ENCODE data around the gene TIPIN. TPM values are rescaled to one million over a fixed set of nuclear protein-coding genes. Genes with fewer than 3 reads are reported as not detected.
"Not testable (repeated sequence)": the region's sequence is repeated elsewhere in the genome, so short reads cannot be mapped to it uniquely, and the experiment has no call there.

TIPIN gene
- polyA plus RNA-seq, 2 of the 4 experiments (the other 2 are of a cell fraction): 28.4 to 37.4 TPM

GRCh38 chr15:66386204-66387123 is 30.0 kb upstream of the TIPIN start, which contains the start of gene MAP2K1 (continued):
- TF ChIP-seq NPAS2 (CRISPR knock-in tag; IDR thresholded peaks at IDR 0.05; ENCODE audit: borderline replicate concordance) (no peak), CHD4 (IDR thresholded peaks at IDR 0.05; ENCODE audit: borderline replicate concordance) (no peak), MAFK (IDR thresholded peaks at IDR 0.05; ENCODE audit: partially characterized antibody) (no peak), ATOH8 (CRISPR knock-in tag; IDR thresholded peaks at IDR 0.05; ENCODE audit: low read depth) (no peak), TP53 (CRISPR knock-in tag; IDR thresholded peaks at IDR 0.05) (no peak), JUNB (IDR thresholded peaks at IDR 0.05) (no peak), EHF (CRISPR knock-in tag; IDR thresholded peaks at IDR 0.05) (no peak), ZNF302 (CRISPR knock-in tag; IDR thresholded peaks at IDR 0.05) (no peak), RARB (CRISPR knock-in tag; IDR thresholded peaks at IDR 0.05) (no peak), MAX (IDR thresholded peaks at IDR 0.05) (peak; percentile 96), POLR2AphosphoS2 (conservative IDR thresholded peaks at IDR 0.05; ENCODE audit: low read length) (no peak), MAZ (IDR thresholded peaks at IDR 0.05; ENCODE audit: borderline replicate concordance, low read depth, low read length) (peak; percentile 83; the same call in 1 of the 2 replicates), FOXS1 (CRISPR knock-in tag; IDR thresholded peaks at IDR 0.05) (no peak), SMC3 (IDR thresholded peaks at IDR 0.05) (peak; percentile 83), GATA3 (IDR thresholded peaks at IDR 0.05; ENCODE audit: borderline replicate concordance) (peak; percentile 56), BCL3 (IDR thresholded peaks at IDR 0.05) (no peak), TFCP2L1 (CRISPR knock-in tag; IDR thresholded peaks at IDR 0.05) (no peak), EP300 (IDR thresholded peaks at IDR 0.05) (no peak), HMGXB4 (CRISPR knock-in tag; IDR thresholded peaks at IDR 0.05; ENCODE audit: borderline replicate concordance) (no peak), KDM1A (IDR thresholded peaks at IDR 0.05; ENCODE audit: low read depth) (no peak)
- TF ChIP-seq, protein P1, sequence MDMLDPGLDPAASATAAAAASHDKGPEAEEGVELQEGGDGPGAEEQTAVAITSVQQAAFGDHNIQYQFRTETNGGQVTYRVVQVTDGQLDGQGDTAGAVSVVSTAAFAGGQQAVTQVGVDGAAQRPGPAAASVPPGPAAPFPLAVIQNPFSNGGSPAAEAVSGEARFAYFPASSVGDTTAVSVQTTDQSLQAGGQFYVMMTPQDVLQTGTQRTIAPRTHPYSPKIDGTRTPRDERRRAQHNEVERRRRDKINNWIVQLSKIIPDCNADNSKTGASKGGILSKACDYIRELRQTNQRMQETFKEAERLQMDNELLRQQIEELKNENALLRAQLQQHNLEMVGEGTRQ (IDR thresholded peaks at IDR 0.05): peak; percentile 86
- TF ChIP-seq, protein P2, sequence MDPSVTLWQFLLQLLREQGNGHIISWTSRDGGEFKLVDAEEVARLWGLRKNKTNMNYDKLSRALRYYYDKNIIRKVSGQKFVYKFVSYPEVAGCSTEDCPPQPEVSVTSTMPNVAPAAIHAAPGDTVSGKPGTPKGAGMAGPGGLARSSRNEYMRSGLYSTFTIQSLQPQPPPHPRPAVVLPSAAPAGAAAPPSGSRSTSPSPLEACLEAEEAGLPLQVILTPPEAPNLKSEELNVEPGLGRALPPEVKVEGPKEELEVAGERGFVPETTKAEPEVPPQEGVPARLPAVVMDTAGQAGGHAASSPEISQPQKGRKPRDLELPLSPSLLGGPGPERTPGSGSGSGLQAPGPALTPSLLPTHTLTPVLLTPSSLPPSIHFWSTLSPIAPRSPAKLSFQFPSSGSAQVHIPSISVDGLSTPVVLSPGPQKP (IDR thresholded peaks at IDR 0.05; ENCODE audit: low read depth, low read length): no peak

- POLR2A ChIA-PET; ATAC-seq; DNase-seq (ENCODE audit: low read depth in 1 of 2, low spot score in 1 of 2); H3K9me3 ChIP-seq; H3K4me1 ChIP-seq; H3K4me3 ChIP-seq; H3K27ac ChIP-seq; H3K4me2 ChIP-seq: not testable (repeated sequence)
- 96% methylated on average over 2 of the region's 2 CpGs for WGBS (ENCODE audit: missing lambda C conversion rate)
- FAIRE-seq: peak; percentile 86
- CTCF ChIA-PET: interaction anchor here (0.6 to 2.1 kb wide), 3 partner anchors 10 to 117 kb away, joined by 3 to 8 read pairs (median 3); no protein-coding TSS in a partner anchor
These were observed 24.9 kb upstream of the TIPIN start for GRCh38 chr15:66381376-66381775.
